K562 (cell line): Measurements from ENCODE around the gene RPH3AL. TPM values are rescaled to one million over a fixed set of nuclear protein-coding genes. Genes with fewer than 3 reads are reported as not detected.

Experiments used
- ATAC-seq: fragments of 200-7000 bp; cut with Tn5 transposase; 3 replicates; pipeline ENCODE4 v1.9.1; 2020; ENCODE audit warnings: moderate library complexity
- BruUV-seq: library from RNA; stranded (reverse); fragments of 400-500 nt; replicated peaks from 2 replicates; lab custom pipeline; 2021; lab: Mats Ljungman, UMichigan
- CTCF ChIA-PET: fragments of 300-600 bp; formaldehyde crosslinking; extraction: SDS; loops from one replicate; lab custom pipeline; 2021; ENCODE audit warnings: low intra/inter-chr PET ratio; lab: Yijun Ruan, JAX
- POLR2A ChIA-PET: fragments of 300-600, 350-650 bp; sonication (Branson Sonifier 250); formaldehyde crosslinking; extraction: SDS; loops from one replicate; lab custom pipeline; 2021; ENCODE audit warnings: antibody characterized with exemption, inconsistent platforms; lab: Yijun Ruan, JAX
- DNase-seq, 4 experiments: peaks; one replicate each; pipeline versions ENCODE4 v3.0.0 to v3.0.0-alpha.2; 2011 to 2018; ENCODE audit warnings: low spot score in 3 of 4, mixed read lengths in 3 of 4; ENCODE audit errors: extremely low read depth in 1 of 4
- FAIRE-seq: peaks from 2 replicates; lab custom pipeline; 2011; peaks lifted over from hg19 to GRCh38; lab: Jason Lieb, UNC
- H2AFZ ChIP-seq: 2 replicates; pipeline ENCODE4 v1.6.0; 2011; ENCODE audit warnings: low read depth, low read length, control low read depth, inconsistent platforms
- H3K27ac ChIP-seq: fragments of 200-600 bp; 3 replicates; pipeline ENCODE4 v1.8.0; 2011; ENCODE audit warnings: low read depth, mild to moderate bottlenecking, control low read depth, inconsistent platforms, low read length, moderate library complexity, mixed read lengths; ENCODE audit errors: extremely low read depth
- H3K27me3 ChIP-seq, 2 experiments: fragments of 300-600 bp in 1 of 2; 2 replicates in 1 of 2; 3 replicates in 1 of 2; pipeline versions ENCODE4 v1.6.0 to v1.8.0; 2011; ENCODE audit warnings: inconsistent platforms in 2 of 2, low read length in 2 of 2, mild to moderate bottlenecking in 1 of 2, mixed read lengths in 1 of 2, moderate library complexity in 1 of 2; ENCODE audit not compliant: control insufficient read depth in 2 of 2, insufficient read depth in 2 of 2
- H3K36me3 ChIP-seq: fragments of 300-600 bp; 3 replicates; pipeline ENCODE4 v1.8.0; 2011; ENCODE audit warnings: mild to moderate bottlenecking, low read length, inconsistent platforms; ENCODE audit not compliant: control insufficient read depth, insufficient read depth
- H3K4me1 ChIP-seq, 2 experiments: fragments of 200-600 bp in 1 of 2; replicated peaks in 1 of 2; 2 replicates in 1 of 2; 3 replicates in 1 of 2; pipeline versions ENCODE4 v1.5.1 to v1.8.0; 2011; ENCODE audit warnings: inconsistent platforms in 2 of 2, low read length in 2 of 2, mild to moderate bottlenecking in 1 of 2, mixed read lengths in 1 of 2, moderate library complexity in 1 of 2; ENCODE audit not compliant: control insufficient read depth in 2 of 2, insufficient read depth in 2 of 2
- H3K4me2 ChIP-seq: 2 replicates; pipeline ENCODE4 v1.6.1; 2011; ENCODE audit warnings: low read length, control low read depth, inconsistent platforms, mixed read lengths; ENCODE audit not compliant: insufficient read depth
- H3K4me3 ChIP-seq: fragments of 200-600 bp; sonication (generic), shearing (Covaris generic); 2 replicates; pipeline ENCODE4 v1.5.1; 2016; ENCODE audit warnings: control low read depth, inconsistent platforms
- H3K79me2 ChIP-seq: fragments of 200-600 bp; 3 replicates; pipeline ENCODE4 v1.8.0; 2011; ENCODE audit warnings: low read length, inconsistent platforms; ENCODE audit not compliant: control insufficient read depth, insufficient read depth
- H3K9ac ChIP-seq, 2 experiments: 2 replicates each; pipeline versions ENCODE4 v1.6.0 to v1.6.1; 2011; ENCODE audit warnings: low read depth in 2 of 2, low read length in 2 of 2, control low read depth in 1 of 2, inconsistent platforms in 1 of 2, mild to moderate bottlenecking in 1 of 2, mixed read lengths in 1 of 2; ENCODE audit not compliant: insufficient read depth in 1 of 2
- H3K9me1 ChIP-seq: one replicate; pipeline ENCODE4 v1.6.0; 2011; ENCODE audit warnings: inconsistent platforms, mild to moderate bottlenecking, low read length, moderate library complexity; ENCODE audit not compliant: control insufficient read depth, insufficient read depth
- H3K9me3 ChIP-seq: replicated peaks from 2 replicates; pipeline ENCODE4 v1.5.1; 2011; ENCODE audit warnings: low read depth, low read length, inconsistent platforms; ENCODE audit not compliant: control insufficient read depth, insufficient read depth
- H4K20me1 ChIP-seq: replicated peaks from 2 replicates; pipeline ENCODE4 v1.6.1; 2011; ENCODE audit warnings: low read length, inconsistent platforms, mixed read lengths; ENCODE audit not compliant: control insufficient read depth, insufficient read depth
- CREB5 ChIP-seq: fragments of 250-450 bp; sonication (Bioruptor Pico); IDR thresholded peaks from 2 replicates; pipeline ENCODE4 v1.5.0; 2020; ENCODE audit warnings: mild to moderate bottlenecking
- DMBX1 ChIP-seq: fragments of 250-450 bp; sonication (Bioruptor Pico); IDR thresholded peaks from 2 replicates; pipeline ENCODE4 v1.8.0; 2022; ENCODE audit warnings: inconsistent platforms, mild to moderate bottlenecking, moderate library complexity, borderline replicate concordance
- DPF2 ChIP-seq: fragments of 450-650 bp; IDR thresholded peaks from 2 replicates; pipeline ENCODE4 v1.6.1; 2016
- NBN ChIP-seq: fragments of 450-650 bp; IDR thresholded peaks from 2 replicates; pipeline ENCODE4 v1.6.1; 2016; ENCODE audit warnings: low read depth, mild to moderate bottlenecking
- NFIC ChIP-seq: fragments of 450-650 bp; IDR thresholded peaks from 2 replicates; pipeline ENCODE4 v1.6.1; 2017; ENCODE audit warnings: mild to moderate bottlenecking, inconsistent platforms
- NR1H2 ChIP-seq: sonication (generic); formaldehyde crosslinking; IDR thresholded peaks from 2 replicates; pipeline ENCODE4 v1.4.0; 2020; ENCODE audit warnings: mild to moderate bottlenecking, missing genetic modification reagents
- NR2F6 ChIP-seq: fragments of 450-650 bp; formaldehyde crosslinking; IDR thresholded peaks from 2 replicates; pipeline ENCODE4 v1.4.0; 2020; ENCODE audit warnings: mild to moderate bottlenecking
- ZKSCAN1 ChIP-seq: fragments of 150-350 bp; IDR thresholded peaks from 2 replicates; pipeline ENCODE4 v1.6.1; 2016; ENCODE audit warnings: low read depth, low read length
- ZNF263 ChIP-seq: sonication (generic); formaldehyde crosslinking; IDR thresholded peaks from 2 replicates; pipeline ENCODE4 v1.8.0; 2022; ENCODE audit warnings: mild to moderate bottlenecking, missing genetic modification reagents, borderline replicate concordance
- ZNF76 ChIP-seq: fragments of 250-450 bp; sonication (Bioruptor Pico); IDR thresholded peaks from 2 replicates; pipeline ENCODE4 v1.4.0; 2020; ENCODE audit warnings: mild to moderate bottlenecking, moderate library complexity, borderline replicate concordance
- WGBS: fragments of 100-300 bp; shearing (Covaris generic); methylation state at CpG from one replicate; pipeline ENCODE4 v1.1.6; 2016; ENCODE audit warnings: low coverage, mixed read lengths; ENCODE audit not compliant: insufficient coverage; ENCODE audit errors: missing lambda C conversion rate; 5-methylcytosine and 5-hydroxymethylcytosine counted together
- in situ Hi-C: fragments of 300-500 bp; cut with MboI; formaldehyde crosslinking; loops from 4 replicates; pipeline ENCODE4 v1.15.0; 2018; ENCODE audit warnings: inconsistent platforms, mixed read lengths
- intact Hi-C: fragments of 100-400 bp; cut with micrococcal nuclease; formaldehyde crosslinking; loops from 2 replicates; pipeline ENCODE4 v1.14.2; 2022
- polyA plus RNA-seq, 8 experiments: library from polyadenylated mRNA; depleted of rRNA in 4 of 8; stranded (reverse) in 5 of 8; unstranded in 3 of 8; fragments of >200 nt; fragmentation: Nextera tagmentation in 2 of 8; fragmentation: Illumina TruSeq in 1 of 8; extraction: Ambion mirVana in 2 of 8; extraction: Trizol in 1 of 8; gene quantifications; 2 replicates each; pipeline versions ENCODE4 v1.2.1 to v1.2.3, GENCODE V29; 2011 to 2014; ENCODE audit warnings: inconsistent platforms in 1 of 8, missing spikeins in 1 of 8
- total RNA-seq, 7 experiments: library from RNA; depleted of rRNA in 6 of 7; stranded (reverse); fragments of >200 nt in 6 of 7; fragmentation: Illumina TruSeq in 2 of 7; extraction: Trizol in 2 of 7; gene quantifications; 2 replicates each; pipeline versions ENCODE4 v1.2.1 to v1.2.3, GENCODE V29; 2011 to 2021; ENCODE audit warnings: low replicate concordance in 1 of 7
- TF ChIP-seq, protein P1 (sequence below): fragments of 250-450 bp; sonication (Bioruptor Pico); IDR thresholded peaks from 2 replicates; pipeline ENCODE4 v1.8.0; 2022; ENCODE audit warnings: inconsistent platforms, mild to moderate bottlenecking, moderate library complexity, borderline replicate concordance
- TF ChIP-seq, protein P2 (sequence below): fragments of 450-650 bp; IDR thresholded peaks from 2 replicates; pipeline ENCODE4 v1.6.1; 2017; ENCODE audit warnings: antibody characterized with exemption, mild to moderate bottlenecking

Gene RPH3AL
- total and polyA plus RNA-seq, 9 of the 15 experiments (the other 6 are each of a cell fraction or from before 2014, with no cell fraction given): 0.18 to 1.7 (median 0.39) TPM

DNA sequence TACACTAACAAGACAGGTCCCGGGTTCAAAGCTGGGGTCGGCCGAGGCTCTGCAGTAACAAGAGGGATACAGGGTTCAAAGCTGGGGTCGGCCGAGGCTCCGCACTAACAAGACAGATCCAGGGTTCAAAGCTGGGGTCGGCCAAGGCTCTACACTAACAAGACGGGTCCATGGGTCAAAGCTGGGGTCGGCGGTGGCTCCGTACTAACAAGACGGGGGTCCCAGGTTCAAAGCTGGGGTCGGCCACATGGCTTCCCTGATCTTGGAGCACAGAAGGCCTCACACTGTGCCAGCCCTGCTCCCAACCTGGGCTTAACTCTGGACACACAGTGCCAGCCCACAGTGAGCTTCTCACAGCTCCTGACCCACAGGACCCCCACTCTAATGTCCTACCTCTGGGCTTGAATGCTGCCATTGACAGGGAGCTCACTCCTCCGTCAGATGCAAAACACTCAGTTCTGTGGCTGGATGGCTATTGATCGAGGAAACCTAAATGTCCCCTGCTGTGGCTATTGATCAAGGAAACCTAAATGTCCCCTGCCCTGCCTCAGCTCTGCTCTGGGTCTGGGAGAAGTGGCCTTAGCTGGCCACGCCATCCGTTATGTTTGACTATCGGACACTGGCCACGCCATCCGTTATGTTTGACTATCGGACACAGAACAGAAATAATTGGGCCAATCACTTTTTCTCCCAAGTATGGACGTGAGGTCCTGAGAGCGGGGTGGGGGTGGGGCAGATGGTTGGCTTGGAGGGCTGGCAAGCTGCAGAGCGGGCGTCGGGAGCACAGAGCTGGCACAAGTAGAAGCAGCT is 116.6 kb downstream of the RPH3AL start:
- Histone ChIP-seq H3K9me1 (no peaks in the 10 kb centered on the region), H2AFZ (no peak overlapping the region), H3K4me3 (no peak overlapping the region), H3K4me2 (no peak overlapping the region), H4K20me1 (no peaks in the 10 kb centered on the region), H3K36me3 (no peaks in the 10 kb centered on the region), H3K4me1 (no peaks in the 10 kb centered on the region; a peak in 2 of 5 replicates), H3K9ac (no peak overlapping the region), H3K79me2 (no peaks in the 10 kb centered on the region), H3K9me3 (no peaks in the 10 kb centered on the region), H3K27ac (no peak overlapping the region), H3K27me3 (peaks cover 6 to 31% of the 10 kb centered on the region in 2 experiments; a peak in 4 of 5 replicates)
- DNase-seq (no peak), ATAC-seq (no peak), FAIRE-seq (no peak)
- BruUV-seq: no TSS peak
- in situ Hi-C loops: no loop called here
- CTCF ChIA-PET: no interaction called here
- WGBS: 79% methylated on average over 10 of the region's 26 CpGs
- TF ChIP-seq, protein P1, sequence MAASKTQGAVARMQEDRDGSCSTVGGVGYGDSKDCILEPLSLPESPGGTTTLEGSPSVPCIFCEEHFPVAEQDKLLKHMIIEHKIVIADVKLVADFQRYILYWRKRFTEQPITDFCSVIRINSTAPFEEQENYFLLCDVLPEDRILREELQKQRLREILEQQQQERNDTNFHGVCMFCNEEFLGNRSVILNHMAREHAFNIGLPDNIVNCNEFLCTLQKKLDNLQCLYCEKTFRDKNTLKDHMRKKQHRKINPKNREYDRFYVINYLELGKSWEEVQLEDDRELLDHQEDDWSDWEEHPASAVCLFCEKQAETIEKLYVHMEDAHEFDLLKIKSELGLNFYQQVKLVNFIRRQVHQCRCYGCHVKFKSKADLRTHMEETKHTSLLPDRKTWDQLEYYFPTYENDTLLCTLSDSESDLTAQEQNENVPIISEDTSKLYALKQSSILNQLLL: no peak
- TF ChIP-seq, protein P2, sequence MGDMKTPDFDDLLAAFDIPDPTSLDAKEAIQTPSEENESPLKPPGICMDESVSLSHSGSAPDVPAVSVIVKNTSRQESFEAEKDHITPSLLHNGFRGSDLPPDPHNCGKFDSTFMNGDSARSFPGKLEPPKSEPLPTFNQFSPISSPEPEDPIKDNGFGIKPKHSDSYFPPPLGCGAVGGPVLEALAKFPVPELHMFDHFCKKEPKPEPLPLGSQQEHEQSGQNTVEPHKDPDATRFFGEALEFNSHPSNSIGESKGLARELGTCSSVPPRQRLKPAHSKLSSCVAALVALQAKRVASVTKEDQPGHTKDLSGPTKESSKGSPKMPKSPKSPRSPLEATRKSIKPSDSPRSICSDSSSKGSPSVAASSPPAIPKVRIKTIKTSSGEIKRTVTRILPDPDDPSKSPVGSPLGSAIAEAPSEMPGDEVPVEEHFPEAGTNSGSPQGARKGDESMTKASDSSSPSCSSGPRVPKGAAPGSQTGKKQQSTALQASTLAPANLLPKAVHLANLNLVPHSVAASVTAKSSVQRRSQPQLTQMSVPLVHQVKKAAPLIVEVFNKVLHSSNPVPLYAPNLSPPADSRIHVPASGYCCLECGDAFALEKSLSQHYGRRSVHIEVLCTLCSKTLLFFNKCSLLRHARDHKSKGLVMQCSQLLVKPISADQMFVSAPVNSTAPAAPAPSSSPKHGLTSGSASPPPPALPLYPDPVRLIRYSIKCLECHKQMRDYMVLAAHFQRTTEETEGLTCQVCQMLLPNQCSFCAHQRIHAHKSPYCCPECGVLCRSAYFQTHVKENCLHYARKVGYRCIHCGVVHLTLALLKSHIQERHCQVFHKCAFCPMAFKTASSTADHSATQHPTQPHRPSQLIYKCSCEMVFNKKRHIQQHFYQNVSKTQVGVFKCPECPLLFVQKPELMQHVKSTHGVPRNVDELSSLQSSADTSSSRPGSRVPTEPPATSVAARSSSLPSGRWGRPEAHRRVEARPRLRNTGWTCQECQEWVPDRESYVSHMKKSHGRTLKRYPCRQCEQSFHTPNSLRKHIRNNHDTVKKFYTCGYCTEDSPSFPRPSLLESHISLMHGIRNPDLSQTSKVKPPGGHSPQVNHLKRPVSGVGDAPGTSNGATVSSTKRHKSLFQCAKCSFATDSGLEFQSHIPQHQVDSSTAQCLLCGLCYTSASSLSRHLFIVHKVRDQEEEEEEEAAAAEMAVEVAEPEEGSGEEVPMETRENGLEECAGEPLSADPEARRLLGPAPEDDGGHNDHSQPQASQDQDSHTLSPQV: no peak
- TF ChIP-seq NFIC (no peak), ZNF263 (CRISPR knock-in tag) (no peak), CREB5 (no peak), ZKSCAN1 (no peak), NR2F6 (CRISPR knock-in tag) (no peak), DMBX1 (no peak), DPF2 (no peak), NBN (no peak), NR1H2 (no peak), ZNF76 (CRISPR knock-in tag) (no peak)
- intact Hi-C loops: no loop called here
- POLR2A ChIA-PET: no interaction called here
